Liver (tissue), 9 donors: ENCODE results near the gene MPZL2. TPM values are rescaled to one million over a fixed set of nuclear protein-coding genes. Genes with fewer than 3 reads are reported as not detected.

ENCODE experiments used
- DNase-seq: peaks from one replicate; pipeline ENCODE4 v3.0.0-alpha.2; 2017; ENCODE audit warnings: low spot score
- H3K27ac ChIP-seq, 2 donors: one replicate each; pipeline ENCODE4 v1.7.0; 2013; ENCODE audit warnings: inconsistent platforms in 2 of 2, low read length in 2 of 2, control low read depth in 1 of 2, low read depth in 1 of 2, mild to moderate bottlenecking in 1 of 2
- H3K27me3 ChIP-seq, 4 donors: one replicate each; pipeline versions ENCODE4 v1.6.1 to v1.7.0; 2013; ENCODE audit warnings: low read length in 3 of 4, inconsistent platforms in 1 of 4, mild to moderate bottlenecking in 1 of 4, moderate library complexity in 1 of 4; ENCODE audit not compliant: control insufficient read depth in 4 of 4, insufficient read depth in 4 of 4
- H3K36me3 ChIP-seq, 4 donors: one replicate each; pipeline versions ENCODE4 v1.6.1 to v1.7.0; 2013; ENCODE audit warnings: low read length in 3 of 4, mild to moderate bottlenecking in 3 of 4, low read depth in 1 of 4, moderate library complexity in 1 of 4; ENCODE audit not compliant: control insufficient read depth in 4 of 4, insufficient read depth in 3 of 4
- H3K4me1 ChIP-seq, 4 donors: one replicate each; pipeline versions ENCODE4 v1.6.1 to v1.7.0; 2013; ENCODE audit warnings: low read length in 3 of 4, mild to moderate bottlenecking in 3 of 4, moderate library complexity in 1 of 4; ENCODE audit not compliant: control insufficient read depth in 4 of 4, insufficient read depth in 4 of 4
- H3K4me3 ChIP-seq, 3 donors: one replicate each; pipeline versions ENCODE4 v1.6.1 to v1.7.0; 2013; ENCODE audit warnings: low read length in 3 of 3, control low read depth in 1 of 3, low read depth in 1 of 3, mild to moderate bottlenecking in 1 of 3
- H3K9ac ChIP-seq, 2 donors: one replicate each; pipeline ENCODE4 v1.7.0; 2013; ENCODE audit warnings: low read length in 2 of 2, mild to moderate bottlenecking in 2 of 2, moderate library complexity in 2 of 2, control low read depth in 1 of 2, low read depth in 1 of 2
- H3K9me3 ChIP-seq, 4 donors: one replicate each; pipeline versions ENCODE4 v1.6.1 to v1.7.0; 2013; ENCODE audit warnings: low read length in 3 of 4; ENCODE audit not compliant: control insufficient read depth in 4 of 4
- EGR1 ChIP-seq, 2 donors: IDR thresholded peaks; 2 replicates each; pipeline ENCODE4 v1.6.1; 2016 to 2018; ENCODE audit warnings: antibody characterized with exemption in 2 of 2, low read depth in 2 of 2
- FOXA1 ChIP-seq: IDR thresholded peaks from 2 replicates; pipeline ENCODE4 v1.6.1; 2016; ENCODE audit warnings: antibody characterized with exemption
- FOXA2 ChIP-seq: IDR thresholded peaks from 2 replicates; pipeline ENCODE4 v1.6.1; 2016; ENCODE audit warnings: antibody characterized with exemption
- GABPA ChIP-seq, 2 donors: IDR thresholded peaks in 1 of 2; conservative IDR thresholded peaks in 1 of 2; 2 replicates each; pipeline ENCODE4 v1.6.1; 2016; ENCODE audit warnings: antibody characterized with exemption in 2 of 2, mild to moderate bottlenecking in 1 of 2, moderate library complexity in 1 of 2
- HNF4G ChIP-seq: IDR thresholded peaks from 2 replicates; pipeline ENCODE4 v1.6.1; 2016; ENCODE audit warnings: antibody characterized with exemption
- JUND ChIP-seq, 2 donors: IDR thresholded peaks; 2 replicates each; pipeline ENCODE4 v1.6.1; 2016; ENCODE audit warnings: antibody characterized with exemption in 2 of 2
- NR2F2 ChIP-seq: IDR thresholded peaks from 2 replicates; pipeline ENCODE4 v1.6.1; 2016; ENCODE audit warnings: antibody characterized with exemption
- SP1 ChIP-seq: IDR thresholded peaks from 2 replicates; pipeline ENCODE4 v1.6.1; 2018; ENCODE audit warnings: antibody characterized with exemption, mild to moderate bottlenecking
- TAF1 ChIP-seq: conservative IDR thresholded peaks from 2 replicates; pipeline ENCODE4 v1.6.1; 2016; ENCODE audit warnings: antibody characterized with exemption, mild to moderate bottlenecking
- YY1 ChIP-seq: IDR thresholded peaks from 2 replicates; pipeline ENCODE4 v1.6.1; 2016; ENCODE audit warnings: antibody characterized with exemption, mild to moderate bottlenecking
- WGBS: extraction: QIAGEN DNeasy Blood & Tissue Kit; methylation state at CpG from one replicate; pipeline ENCODE4 v1.1.7; 2013; 5-methylcytosine and 5-hydroxymethylcytosine counted together
- polyA plus RNA-seq, 2 donors: library from polyadenylated mRNA; stranded (reverse) in 1 of 2; unstranded in 1 of 2; fragments of 200-250 nt in 1 of 2; fragments of >200 nt in 1 of 2; fragmentation: Nextera tagmentation in 1 of 2; extraction: Ambion mirVana in 1 of 2; gene quantifications; one replicate each; pipeline versions ENCODE4 v1.2.1 to v1.2.3, GENCODE V29; 2013 to 2015
- total RNA-seq, 2 donors: library from RNA; depleted of rRNA; stranded (reverse); fragments of >200 nt; gene quantifications; one replicate each; pipeline ENCODE4 v1.2.3, GENCODE V29; 2014
- TF ChIP-seq, protein P1 (sequence below): IDR thresholded peaks from 2 replicates; pipeline ENCODE4 v1.6.1; 2016; ENCODE audit warnings: antibody characterized with exemption, mild to moderate bottlenecking
- TF ChIP-seq, protein P2 (sequence below): IDR thresholded peaks from 2 replicates; pipeline ENCODE4 v1.6.1; 2016; ENCODE audit warnings: antibody characterized with exemption
- TF ChIP-seq, protein P3 (sequence below): fragments of 150-350 bp; IDR thresholded peaks from 2 replicates; pipeline ENCODE4 v1.5.1; 2017; ENCODE audit warnings: improper control_type of control experiment, low read depth, low read length; ENCODE audit not compliant: missing input control
- donor health status: healthy.
- donor health status: healthy.
- donor health status: healthy.
- donor health status: healthy.
- donor health status: healthy.

The MPZL2 gene
- total and polyA plus RNA-seq, 4 donors = 8.4 to 17.2 (median 11.9) TPM

DNA sequence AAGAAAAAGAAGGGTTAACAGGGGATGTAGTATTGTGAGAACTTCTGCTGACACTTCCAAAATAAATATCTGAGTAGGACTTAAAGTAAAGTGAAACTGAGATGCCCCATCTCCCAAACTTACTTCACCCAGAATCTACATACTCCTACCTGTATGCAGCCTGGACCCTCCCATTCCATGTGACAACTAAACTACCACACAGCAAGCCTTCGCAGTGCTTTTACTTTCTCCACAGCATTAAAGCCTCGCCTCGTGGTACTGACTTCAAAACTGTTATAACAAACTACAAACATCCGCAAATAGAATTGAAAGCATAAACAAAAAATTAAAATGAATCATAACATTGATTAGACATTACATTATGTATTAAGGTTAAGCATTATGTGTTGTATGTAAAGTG lies 985 bp downstream of the MPZL2 start (continued):
- TF ChIP-seq, protein P1, sequence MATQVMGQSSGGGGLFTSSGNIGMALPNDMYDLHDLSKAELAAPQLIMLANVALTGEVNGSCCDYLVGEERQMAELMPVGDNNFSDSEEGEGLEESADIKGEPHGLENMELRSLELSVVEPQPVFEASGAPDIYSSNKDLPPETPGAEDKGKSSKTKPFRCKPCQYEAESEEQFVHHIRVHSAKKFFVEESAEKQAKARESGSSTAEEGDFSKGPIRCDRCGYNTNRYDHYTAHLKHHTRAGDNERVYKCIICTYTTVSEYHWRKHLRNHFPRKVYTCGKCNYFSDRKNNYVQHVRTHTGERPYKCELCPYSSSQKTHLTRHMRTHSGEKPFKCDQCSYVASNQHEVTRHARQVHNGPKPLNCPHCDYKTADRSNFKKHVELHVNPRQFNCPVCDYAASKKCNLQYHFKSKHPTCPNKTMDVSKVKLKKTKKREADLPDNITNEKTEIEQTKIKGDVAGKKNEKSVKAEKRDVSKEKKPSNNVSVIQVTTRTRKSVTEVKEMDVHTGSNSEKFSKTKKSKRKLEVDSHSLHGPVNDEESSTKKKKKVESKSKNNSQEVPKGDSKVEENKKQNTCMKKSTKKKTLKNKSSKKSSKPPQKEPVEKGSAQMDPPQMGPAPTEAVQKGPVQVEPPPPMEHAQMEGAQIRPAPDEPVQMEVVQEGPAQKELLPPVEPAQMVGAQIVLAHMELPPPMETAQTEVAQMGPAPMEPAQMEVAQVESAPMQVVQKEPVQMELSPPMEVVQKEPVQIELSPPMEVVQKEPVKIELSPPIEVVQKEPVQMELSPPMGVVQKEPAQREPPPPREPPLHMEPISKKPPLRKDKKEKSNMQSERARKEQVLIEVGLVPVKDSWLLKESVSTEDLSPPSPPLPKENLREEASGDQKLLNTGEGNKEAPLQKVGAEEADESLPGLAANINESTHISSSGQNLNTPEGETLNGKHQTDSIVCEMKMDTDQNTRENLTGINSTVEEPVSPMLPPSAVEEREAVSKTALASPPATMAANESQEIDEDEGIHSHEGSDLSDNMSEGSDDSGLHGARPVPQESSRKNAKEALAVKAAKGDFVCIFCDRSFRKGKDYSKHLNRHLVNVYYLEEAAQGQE = no peak
- TF ChIP-seq FOXA1 = no peak
- no peak for TF ChIP-seq NR2F2
- TF ChIP-seq, protein P2, sequence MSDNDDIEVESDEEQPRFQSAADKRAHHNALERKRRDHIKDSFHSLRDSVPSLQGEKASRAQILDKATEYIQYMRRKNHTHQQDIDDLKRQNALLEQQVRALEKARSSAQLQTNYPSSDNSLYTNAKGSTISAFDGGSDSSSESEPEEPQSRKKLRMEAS = no peak
- no peak for TF ChIP-seq YY1
- no peak for TF ChIP-seq EGR1 (IDR thresholded peaks at IDR 0.05; ENCODE audit: low read depth in 2 of 2)
- TF ChIP-seq FOXA2 = no peak

DNA sequence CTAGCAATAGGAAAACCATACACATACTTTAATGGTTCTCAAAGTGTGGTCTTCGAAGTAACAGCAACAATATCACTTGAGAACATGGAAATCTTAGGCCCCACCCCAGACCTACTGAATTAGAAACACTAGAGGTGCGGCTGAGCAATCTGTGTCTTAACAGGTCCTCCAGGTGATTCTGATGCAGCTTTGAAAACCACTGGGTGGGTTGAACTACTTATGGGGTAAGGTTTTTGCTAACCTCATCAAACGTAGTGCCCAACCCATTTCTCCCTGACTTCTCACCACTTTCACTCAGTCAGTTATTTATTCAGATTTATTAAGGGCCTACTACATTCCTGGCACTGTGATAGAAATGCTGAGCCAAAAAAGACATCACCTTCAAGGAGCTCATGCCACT lies 3.7 kb downstream of the MPZL2 start:
- WGBS = 91% methylated on average over 3 of the region's 3 CpGs
- no peak for DNase-seq
- H3K9me3 ChIP-seq = no peaks in the 10 kb centered on the region
- peaks cover 5 to 12% (median 8%) of the 10 kb centered on the region in 4 donors for H3K4me1 ChIP-seq
- H3K27ac ChIP-seq = no peak overlapping the region
- H3K27me3 ChIP-seq = no peaks in the 10 kb centered on the region
- TF ChIP-seq HNF4G (no peak), EGR1 (IDR thresholded peaks at IDR 0.05; ENCODE audit: low read depth in 2 of 2) (no peak), GABPA (IDR thresholded peaks at IDR 0.05 in 1 of 2, conservative IDR thresholded peaks at IDR 0.05 in 1 of 2) (no peak), FOXA1 (no peak), JUND (IDR thresholded peaks at IDR 0.05) (no peak), TAF1 (no peak), SP1 (no peak), FOXA2 (no peak)
- TF ChIP-seq, protein P1 = no peak
- TF ChIP-seq, protein P2 = no peak
- TF ChIP-seq, protein P3, sequence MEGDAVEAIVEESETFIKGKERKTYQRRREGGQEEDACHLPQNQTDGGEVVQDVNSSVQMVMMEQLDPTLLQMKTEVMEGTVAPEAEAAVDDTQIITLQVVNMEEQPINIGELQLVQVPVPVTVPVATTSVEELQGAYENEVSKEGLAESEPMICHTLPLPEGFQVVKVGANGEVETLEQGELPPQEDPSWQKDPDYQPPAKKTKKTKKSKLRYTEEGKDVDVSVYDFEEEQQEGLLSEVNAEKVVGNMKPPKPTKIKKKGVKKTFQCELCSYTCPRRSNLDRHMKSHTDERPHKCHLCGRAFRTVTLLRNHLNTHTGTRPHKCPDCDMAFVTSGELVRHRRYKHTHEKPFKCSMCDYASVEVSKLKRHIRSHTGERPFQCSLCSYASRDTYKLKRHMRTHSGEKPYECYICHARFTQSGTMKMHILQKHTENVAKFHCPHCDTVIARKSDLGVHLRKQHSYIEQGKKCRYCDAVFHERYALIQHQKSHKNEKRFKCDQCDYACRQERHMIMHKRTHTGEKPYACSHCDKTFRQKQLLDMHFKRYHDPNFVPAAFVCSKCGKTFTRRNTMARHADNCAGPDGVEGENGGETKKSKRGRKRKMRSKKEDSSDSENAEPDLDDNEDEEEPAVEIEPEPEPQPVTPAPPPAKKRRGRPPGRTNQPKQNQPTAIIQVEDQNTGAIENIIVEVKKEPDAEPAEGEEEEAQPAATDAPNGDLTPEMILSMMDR = no peak
- no peak overlapping the region for H3K9ac ChIP-seq
- H3K4me3 ChIP-seq = no peak overlapping the region
- H3K36me3 ChIP-seq = peaks cover 4 to 21% (median 10%) of the 10 kb centered on the region in 4 donors
